Muscle layer of colon (tissue), 2 donors: ENCODE measurements around the gene ERAP2.

Experiments
- H3K27ac ChIP-seq: one replicate; pipeline ENCODE4 v1.7.0; 2013; ENCODE audit warnings: low read depth, mild to moderate bottlenecking, low read length, moderate library complexity
- H3K27me3 ChIP-seq, 2 donors: one replicate each; pipeline ENCODE4 v1.7.0; 2013; ENCODE audit warnings: low read length in 2 of 2, mild to moderate bottlenecking in 2 of 2; ENCODE audit not compliant: insufficient read depth in 2 of 2, control insufficient read depth in 1 of 2
- H3K36me3 ChIP-seq: one replicate; pipeline ENCODE4 v1.7.0; 2013; ENCODE audit warnings: mild to moderate bottlenecking, low read length; ENCODE audit not compliant: insufficient read depth
- H3K4me1 ChIP-seq: one replicate; pipeline ENCODE4 v1.7.0; 2013; ENCODE audit warnings: mild to moderate bottlenecking, low read length; ENCODE audit not compliant: insufficient read depth
- H3K4me3 ChIP-seq, 2 donors: one replicate each; pipeline ENCODE4 v1.7.0; 2013; ENCODE audit warnings: low read length in 2 of 2, low read depth in 1 of 2, mild to moderate bottlenecking in 1 of 2, moderate library complexity in 1 of 2
- H3K9ac ChIP-seq: one replicate; pipeline ENCODE4 v1.7.0; 2013; ENCODE audit warnings: low read length
- H3K9me3 ChIP-seq: one replicate; pipeline ENCODE4 v1.7.0; 2013; ENCODE audit warnings: mild to moderate bottlenecking, low read length
- donor health status: abdominal sarcoma.
- donor health status: Adenocarcinoma of cecum.

ERAP2 gene

GRCh38 chr5:96903300-96903699, 27.0 kb downstream of the ERAP2 start:
- Histone ChIP-seq H3K4me1 (no peaks in the 10 kb centered on the region), H3K27ac (no peak overlapping the region), H3K9ac (no peak overlapping the region), H3K4me3 (no peak overlapping the region), H3K36me3 (peaks cover 13% of the 10 kb centered on the region), H3K27me3 (no peaks in the 10 kb centered on the region), H3K9me3 (no peaks in the 10 kb centered on the region)

- no peak overlapping the region for H3K9ac ChIP-seq
- H3K9me3 ChIP-seq, result no peaks in the 10 kb centered on the region
- H3K4me1 ChIP-seq, result no peaks in the 10 kb centered on the region
- H3K36me3 ChIP-seq, result peaks cover 18% of the 10 kb centered on the region
- H3K27ac ChIP-seq, result no peak overlapping the region
- H3K4me3 ChIP-seq, result no peak overlapping the region
- H3K27me3 ChIP-seq, result no peaks in the 10 kb centered on the region
Measured at GRCh38 chr5:96904054-96904931, 28.0 kb downstream of the ERAP2 start.

- H3K4me1 ChIP-seq, result no peaks in the 10 kb centered on the region
- H3K27me3 ChIP-seq, result no peaks in the 10 kb centered on the region
- no peak overlapping the region for H3K27ac ChIP-seq
- H3K4me3 ChIP-seq, result no peak overlapping the region
- H3K9ac ChIP-seq, result no peak overlapping the region
- H3K9me3 ChIP-seq, result no peaks in the 10 kb centered on the region
- peaks cover 25% of the 10 kb centered on the region for H3K36me3 ChIP-seq
Measured at GRCh38 chr5:96905864-96906263, 29.6 kb downstream of the ERAP2 start.

- H3K36me3 ChIP-seq, result peaks cover 20% of the 10 kb centered on the region
- H3K4me3 ChIP-seq, result no peak overlapping the region
- H3K9ac ChIP-seq, result no peak overlapping the region
Measured at GRCh38 chr5:96909003-96909402, 32.7 kb downstream of the ERAP2 start.

GRCh38 chr5:96909435-96909834, 33.1 kb downstream of the ERAP2 start:
- H3K9me3 ChIP-seq, result no peaks in the 10 kb centered on the region
- no peak overlapping the region for H3K4me3 ChIP-seq
- peaks cover 20% of the 10 kb centered on the region for H3K36me3 ChIP-seq
- no peak overlapping the region for H3K27ac ChIP-seq
- H3K4me1 ChIP-seq, result no peaks in the 10 kb centered on the region
- H3K9ac ChIP-seq, result no peak overlapping the region
- no peaks in the 10 kb centered on the region for H3K27me3 ChIP-seq

More at GRCh38 chr5:96909003-96909402, 32.7 kb downstream of the ERAP2 start:
- Histone ChIP-seq H3K4me1 (no peaks in the 10 kb centered on the region), H3K27ac (no peak overlapping the region), H3K9me3 (no peaks in the 10 kb centered on the region), H3K27me3 (no peaks in the 10 kb centered on the region)

- no peaks in the 10 kb centered on the region for H3K9me3 ChIP-seq
- peaks cover 20% of the 10 kb centered on the region for H3K36me3 ChIP-seq
- no peak overlapping the region for H3K4me3 ChIP-seq
- H3K27ac ChIP-seq, result no peak overlapping the region
- H3K27me3 ChIP-seq, result no peaks in the 10 kb centered on the region
- no peak overlapping the region for H3K9ac ChIP-seq
- H3K4me1 ChIP-seq, result no peaks in the 10 kb centered on the region
Measured at GRCh38 chr5:96911139-96911538, 34.8 kb downstream of the ERAP2 start.

- Histone ChIP-seq H3K4me1 (no peaks in the 10 kb centered on the region), H3K27me3 (no peaks in the 10 kb centered on the region), H3K4me3 (no peak overlapping the region), H3K9ac (no peak overlapping the region), H3K27ac (no peak overlapping the region), H3K36me3 (peaks cover 20% of the 10 kb centered on the region), H3K9me3 (no peaks in the 10 kb centered on the region)
Measured at GRCh38 chr5:96913233-96913632, 36.9 kb downstream of the ERAP2 start.

GRCh38 chr5:96919754-96920197, 43.5 kb downstream of the ERAP2 start:
- Histone ChIP-seq H3K4me3 (no peak overlapping the region), H3K4me1 (peaks cover 11% of the 10 kb centered on the region), H3K27ac (no peak overlapping the region), H3K9ac (no peak overlapping the region), H3K9me3 (no peaks in the 10 kb centered on the region), H3K27me3 (no peaks in the 10 kb centered on the region), H3K36me3 (no peaks in the 10 kb centered on the region)

GRCh38 chr5:96920744-96921355, 44.5 kb downstream of the ERAP2 start:
- H3K9me3 ChIP-seq, result no peaks in the 10 kb centered on the region
- no peaks in the 10 kb centered on the region for H3K36me3 ChIP-seq
- H3K27ac ChIP-seq, result no peak overlapping the region
- no peak overlapping the region for H3K4me3 ChIP-seq
- no peak overlapping the region for H3K9ac ChIP-seq
- H3K27me3 ChIP-seq, result no peaks in the 10 kb centered on the region
- H3K4me1 ChIP-seq, result peaks cover 11% of the 10 kb centered on the region

- Histone ChIP-seq H3K27ac (no peak overlapping the region), H3K9ac (no peak overlapping the region), H3K9me3 (no peaks in the 10 kb centered on the region)
Measured at GRCh38 chr5:96922499-96923244, 46.4 kb downstream of the ERAP2 start.

GRCh38 chr5:96924016-96924443, 47.7 kb downstream of the ERAP2 start:
- Histone ChIP-seq H3K9ac (no peak overlapping the region), H3K27me3 (no peaks in the 10 kb centered on the region), H3K27ac (no peak overlapping the region), H3K36me3 (no peaks in the 10 kb centered on the region), H3K4me1 (peaks cover 11% of the 10 kb centered on the region), H3K4me3 (no peak overlapping the region), H3K9me3 (no peaks in the 10 kb centered on the region)

More at GRCh38 chr5:96922499-96923244, 46.4 kb downstream of the ERAP2 start:
- Histone ChIP-seq H3K4me1 (peaks cover 11% of the 10 kb centered on the region), H3K27me3 (no peaks in the 10 kb centered on the region), H3K36me3 (no peaks in the 10 kb centered on the region), H3K4me3 (no peak overlapping the region)
